Calu3 (cell line): ENCODE data around the gene BCKDHB. TPM values are rescaled to one million over a fixed set of nuclear protein-coding genes. Genes with fewer than 3 reads are reported as not detected.

ENCODE experiments used
- BruUV-seq: library from RNA; stranded (reverse); fragments of 400-500 nt; replicated peaks from 2 replicates; lab custom pipeline; 2021; lab: Mats Ljungman, UMichigan
- CTCF ChIA-PET: fragments of 300-600 bp; sonication (Branson Sonifier 250); formaldehyde crosslinking; loops from one replicate; lab custom pipeline; 2022; ENCODE audit warnings: antibody characterized with exemption; lab: Charles Lee
- DNase-seq: peaks from one replicate; pipeline ENCODE4 v3.0.0; 2022
- H3K27ac Mint-ChIP-seq: one replicate; pipeline ENCODE4 v1.8.0; 2022; ENCODE audit warnings: mixed read lengths; ENCODE audit not compliant: unreplicated experiment
- H3K27me3 Mint-ChIP-seq: one replicate; pipeline ENCODE4 v1.8.0; 2022; ENCODE audit warnings: mixed read lengths; ENCODE audit not compliant: unreplicated experiment
- H3K36me3 Mint-ChIP-seq: one replicate; pipeline ENCODE4 v1.8.0; 2022; ENCODE audit warnings: mild to moderate bottlenecking, moderate library complexity, mixed read lengths; ENCODE audit not compliant: insufficient read depth, unreplicated experiment
- H3K4me1 Mint-ChIP-seq: one replicate; pipeline ENCODE4 v1.8.0; 2022; ENCODE audit warnings: mild to moderate bottlenecking, low read depth, mixed read lengths; ENCODE audit not compliant: unreplicated experiment
- H3K4me3 Mint-ChIP-seq: one replicate; pipeline ENCODE4 v1.8.0; 2022; ENCODE audit warnings: mild to moderate bottlenecking, low read depth, moderate library complexity, mixed read lengths; ENCODE audit not compliant: unreplicated experiment
- H3K9me3 Mint-ChIP-seq: one replicate; pipeline ENCODE4 v1.8.0; 2022; ENCODE audit warnings: low read depth, mixed read lengths; ENCODE audit not compliant: unreplicated experiment
- CTCF ChIP-seq: fragments of 200-600 bp; IDR thresholded peaks from one replicate; pipeline ENCODE4 v1.8.0; 2022; ENCODE audit warnings: antibody characterized with exemption; ENCODE audit not compliant: unreplicated experiment
- intact Hi-C: fragments of 100-400 bp; cut with micrococcal nuclease; formaldehyde crosslinking; loops from one replicate; pipeline ENCODE4 v1.10.0; 2022; ENCODE audit not compliant: unreplicated experiment
- total RNA-seq: library from RNA; stranded (reverse); gene quantifications from 2 replicates; pipeline ENCODE4 v1.2.3, GENCODE V29; 2022

BCKDHB gene
- total RNA-seq, 1 experiment from 2014 or later: 24.9 TPM

GRCh38 chr6:80356000-80356399 lies 249.5 kb downstream of the BCKDHB start:
- Mint-ChIP-seq H3K36me3 (no peaks in the 10 kb centered on the region), H3K27me3 (no peaks in the 10 kb centered on the region), H3K4me3 (no peak overlapping the region), H3K4me1 (no peaks in the 10 kb centered on the region), H3K27ac (no peak overlapping the region), H3K9me3 (no peaks in the 10 kb centered on the region)
- no peak for TF ChIP-seq CTCF
- CTCF ChIA-PET: no interaction called here
- BruUV-seq: no TSS peak
- intact Hi-C loops: no loop called here
- DNase-seq: no peak

GRCh38 chr6:80356545-80356944 lies 250.1 kb downstream of the BCKDHB start:
- Mint-ChIP-seq H3K27ac (no peak overlapping the region), H3K9me3 (no peaks in the 10 kb centered on the region), H3K4me3 (no peak overlapping the region), H3K4me1 (no peaks in the 10 kb centered on the region), H3K36me3 (no peaks in the 10 kb centered on the region), H3K27me3 (no peaks in the 10 kb centered on the region)
- intact Hi-C loops: no loop called here
- no TSS peak for BruUV-seq
- DNase-seq: no peak
- CTCF ChIA-PET: no interaction called here
- TF ChIP-seq CTCF: no peak

- no peak overlapping the region for H3K27ac Mint-ChIP-seq
- H3K27me3 Mint-ChIP-seq: no peaks in the 10 kb centered on the region
- no TSS peak for BruUV-seq
- CTCF ChIA-PET: interaction anchor here (0.6 kb wide), 1 partner anchor 21 kb away, joined by 3 read pairs; no protein-coding TSS in a partner anchor
- no peak for DNase-seq
- intact Hi-C loops: no loop called here
- no peak overlapping the region for H3K4me3 Mint-ChIP-seq
- H3K36me3 Mint-ChIP-seq: no peaks in the 10 kb centered on the region
- no peaks in the 10 kb centered on the region for H3K4me1 Mint-ChIP-seq
- H3K9me3 Mint-ChIP-seq: no peaks in the 10 kb centered on the region
- TF ChIP-seq CTCF: no peak
Observed at GRCh38 chr6:80357081-80357480, 250.6 kb downstream of the BCKDHB start.

- no peaks in the 10 kb centered on the region for H3K36me3 Mint-ChIP-seq
- intact Hi-C loops: no loop called here
- TF ChIP-seq CTCF: no peak
- no peak overlapping the region for H3K4me3 Mint-ChIP-seq
- H3K27ac Mint-ChIP-seq: no peak overlapping the region
- H3K9me3 Mint-ChIP-seq: no peaks in the 10 kb centered on the region
- H3K4me1 Mint-ChIP-seq: no peaks in the 10 kb centered on the region
- H3K27me3 Mint-ChIP-seq: no peaks in the 10 kb centered on the region
- no peak for DNase-seq
- BruUV-seq: no TSS peak
- CTCF ChIA-PET: interaction anchor here (0.6 kb wide), 1 partner anchor 22 kb away, joined by 3 read pairs; no protein-coding TSS in a partner anchor
Observed at GRCh38 chr6:80357674-80358073, 251.2 kb downstream of the BCKDHB start.
